GM12892 (cell line): ENCODE data around the gene SERPINA9.

Experiments
- POLR2A ChIP-seq: IDR thresholded peaks from 2 replicates; pipeline ENCODE4 v1.6.1; 2011; ENCODE audit warnings: low read depth, low read length, control low read depth
- POLR2AphosphoS5 ChIP-seq: IDR thresholded peaks from 2 replicates; pipeline ENCODE4 v1.6.1; 2011; ENCODE audit warnings: low read depth, low read length, control low read depth
- TAF1 ChIP-seq: IDR thresholded peaks from 2 replicates; pipeline ENCODE4 v1.6.1; 2011; ENCODE audit warnings: low read depth, mild to moderate bottlenecking, control low read depth, low read length, borderline replicate concordance

DNA sequence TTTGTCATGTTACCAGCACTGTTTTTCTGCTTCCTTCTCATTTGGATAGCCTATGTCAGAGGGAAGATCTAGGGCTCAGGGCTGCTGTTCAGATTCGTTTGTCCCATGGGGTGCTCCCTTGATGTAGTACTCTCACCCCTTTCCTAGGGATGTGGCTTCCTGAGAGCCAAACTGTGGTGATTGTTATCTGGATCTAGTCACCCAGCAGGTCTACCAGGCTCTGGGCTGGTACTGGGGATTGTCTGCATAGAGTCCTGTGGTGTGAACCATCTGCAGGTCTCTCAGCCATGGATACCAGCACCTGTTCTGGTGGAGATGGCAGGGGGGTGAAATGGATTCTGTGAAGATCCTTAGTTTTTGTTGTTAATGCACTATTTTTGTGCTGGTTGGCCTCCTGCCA, 17.9 kb downstream of the SERPINA9 start:
- TF ChIP-seq POLR2A (no peak), POLR2AphosphoS5 (no peak), TAF1 (no peak)
